ENCODE measurements around the gene SEZ6L2. TPM values are rescaled to one million over a fixed set of nuclear protein-coding genes. Genes with fewer than 3 reads are reported as not detected.
"Not testable (repeated sequence)": the region's sequence is repeated elsewhere in the genome, so short reads cannot be mapped to it uniquely, and the experiment has no call there.

Gene SEZ6L2
- total RNA-seq, 1 experiment from 2014 or later = 50.4 TPM

DNA sequence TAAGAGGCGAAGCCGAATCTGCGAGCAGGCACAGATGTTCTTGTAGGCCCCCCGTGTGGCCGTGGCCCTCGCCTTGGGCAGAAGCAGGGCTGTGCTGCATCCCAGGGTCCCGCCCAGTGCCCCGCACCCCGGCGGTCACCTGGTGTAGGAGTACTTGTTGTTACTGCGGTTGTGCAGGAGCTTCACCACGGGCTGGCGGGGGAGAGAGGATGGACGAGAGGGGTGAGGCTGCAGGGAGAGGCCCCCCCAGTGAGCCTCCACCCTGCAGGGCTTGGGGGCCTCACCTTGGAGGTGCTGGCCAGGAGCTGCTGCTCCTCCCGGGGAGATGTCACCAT is 12.3 kb upstream of the SEZ6L2 start:
- no peak for DNase-seq (ENCODE audit: low spot score)
- in situ Hi-C loops (cut with HindIII; ENCODE audit: low sequenced_read_pairs) = no loop called here

DNA sequence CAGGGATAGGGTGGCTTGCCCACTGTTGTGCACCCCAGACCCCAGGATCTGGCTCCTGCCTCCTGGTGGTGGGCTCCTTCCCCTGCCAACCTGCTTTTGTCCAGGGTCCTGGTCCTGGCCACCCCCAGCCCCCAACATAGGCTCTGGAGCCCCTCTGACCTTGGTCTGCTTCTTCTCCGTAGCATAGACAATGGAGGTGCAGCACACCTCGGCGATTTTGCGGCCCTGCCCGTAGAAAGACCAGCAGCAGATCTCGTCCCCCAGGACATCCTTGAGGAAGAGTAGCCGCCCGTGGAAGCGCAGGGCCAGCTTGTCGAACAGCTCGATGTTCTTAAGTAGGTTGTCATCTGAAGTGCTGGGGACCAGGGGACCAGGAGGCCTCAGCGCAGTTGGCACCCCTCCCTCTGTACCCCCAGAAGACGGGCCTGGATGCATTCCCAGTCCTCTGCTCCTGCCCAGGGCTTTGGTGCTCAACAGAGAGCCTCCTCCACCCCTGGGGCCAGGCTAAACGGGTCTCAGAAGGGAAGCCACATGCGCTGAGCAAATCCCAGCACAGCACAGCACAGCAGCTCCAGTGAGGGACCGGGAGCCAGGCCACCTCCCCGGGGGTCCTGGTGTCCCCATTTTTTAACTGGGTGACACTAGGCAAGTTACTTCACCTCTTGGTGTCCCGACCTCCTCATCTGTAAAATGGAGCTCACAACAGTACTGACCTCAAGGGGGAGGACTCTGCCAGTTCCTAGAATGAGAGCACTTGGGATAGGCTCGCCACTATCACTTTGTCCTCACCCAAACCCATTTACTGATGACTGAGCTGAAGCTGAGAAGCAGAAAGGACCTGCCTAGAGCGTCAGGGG is 11.7 kb upstream of the SEZ6L2 start:
- in situ Hi-C loops (cut with HindIII; ENCODE audit: low sequenced_read_pairs) = no loop called here
- no peak for DNase-seq (ENCODE audit: low spot score)

DNA sequence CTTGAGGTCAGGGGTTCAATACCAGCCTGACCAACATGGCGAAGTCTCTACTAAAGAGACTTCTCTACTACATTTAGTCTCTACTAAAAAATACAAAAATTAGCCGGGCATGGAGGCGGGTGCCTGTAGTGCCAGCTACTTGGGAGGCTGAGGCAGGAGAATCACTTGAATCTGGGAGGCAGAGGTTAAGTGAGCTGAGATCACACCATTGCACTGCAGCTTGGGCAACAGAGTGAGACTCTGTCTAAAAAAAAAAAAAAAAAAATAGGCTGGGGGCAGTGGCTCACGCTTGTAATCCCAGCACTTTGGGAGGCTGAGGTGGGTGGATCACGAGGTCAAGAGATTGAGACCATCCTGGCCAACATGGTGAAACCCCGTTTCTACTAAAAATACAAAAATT is 10.5 kb upstream of the SEZ6L2 start:
- in situ Hi-C loops (cut with HindIII; ENCODE audit: low sequenced_read_pairs); DNase-seq (ENCODE audit: low spot score): not testable (repeated sequence)

DNA sequence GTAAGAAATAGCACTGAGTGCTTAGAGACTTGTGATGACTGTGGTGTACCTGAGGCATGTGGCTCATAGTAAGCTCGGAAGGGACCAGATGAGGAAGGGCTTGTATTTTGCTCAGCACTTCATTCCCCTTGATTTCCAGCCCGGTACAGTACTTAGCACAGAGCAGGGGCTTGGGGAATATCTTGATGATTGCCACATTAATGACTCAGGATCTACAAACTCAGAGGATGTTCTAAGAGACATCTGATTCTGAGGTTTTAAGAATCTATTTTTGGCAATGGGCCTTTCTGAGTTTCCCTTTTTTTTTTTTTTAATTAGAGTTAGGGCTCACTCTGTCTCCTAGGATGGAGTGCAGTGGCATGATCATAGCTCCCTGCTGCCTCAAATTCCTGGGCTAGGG is 10.0 kb upstream of the SEZ6L2 start:
- in situ Hi-C loops (cut with HindIII; ENCODE audit: low sequenced_read_pairs) = no loop called here
- DNase-seq (ENCODE audit: low spot score) = no peak

DNA sequence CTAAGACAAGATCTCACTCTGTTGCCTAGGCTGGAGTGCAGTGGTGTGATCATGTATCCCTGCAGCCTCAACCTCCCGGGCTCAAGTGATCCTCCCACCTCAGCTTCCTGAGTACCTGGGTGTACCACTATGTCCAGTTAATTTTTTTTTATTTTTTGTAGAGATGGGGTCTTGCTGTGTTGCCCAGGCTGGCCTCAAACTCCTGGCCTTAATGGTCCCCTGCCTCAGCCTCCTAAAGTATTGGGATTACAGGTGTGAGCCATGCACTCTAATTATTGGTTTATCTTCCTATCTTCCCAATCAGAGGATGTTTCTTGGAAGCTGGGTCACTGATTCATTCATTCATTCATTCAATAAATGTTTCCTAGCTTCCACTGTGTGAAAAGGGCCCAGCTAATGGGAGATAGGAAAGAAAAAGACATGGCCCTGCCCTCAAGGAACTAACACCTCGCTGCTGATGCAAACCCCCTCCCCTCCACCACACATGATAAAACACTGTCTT is 9.4 kb upstream of the SEZ6L2 start:
- no peak for DNase-seq (ENCODE audit: low spot score)
- in situ Hi-C loops (cut with HindIII; ENCODE audit: low sequenced_read_pairs) = no loop called here

DNA sequence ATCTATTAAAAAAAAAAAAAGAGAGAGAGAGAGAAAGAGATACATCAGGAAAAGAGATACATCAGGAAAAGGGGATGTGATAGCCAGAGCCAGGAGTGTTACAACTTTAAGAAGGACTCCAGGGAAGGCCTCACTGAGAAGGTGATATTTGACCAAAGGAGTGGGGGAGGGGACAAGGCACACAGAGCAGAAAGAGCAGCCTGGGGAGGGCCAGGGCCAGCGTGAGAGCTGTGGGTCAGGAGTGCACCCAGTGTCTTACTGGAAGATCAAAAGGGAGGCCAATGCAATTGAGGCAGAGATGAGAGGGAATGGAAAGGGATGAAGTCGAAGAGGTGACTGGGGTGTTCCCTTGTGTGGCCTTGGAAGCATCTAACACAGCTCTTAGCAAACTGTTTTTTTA is 8.6 kb upstream of the SEZ6L2 start:
- in situ Hi-C loops (cut with HindIII; ENCODE audit: low sequenced_read_pairs) = no loop called here
- DNase-seq (ENCODE audit: low spot score) = no peak

DNA sequence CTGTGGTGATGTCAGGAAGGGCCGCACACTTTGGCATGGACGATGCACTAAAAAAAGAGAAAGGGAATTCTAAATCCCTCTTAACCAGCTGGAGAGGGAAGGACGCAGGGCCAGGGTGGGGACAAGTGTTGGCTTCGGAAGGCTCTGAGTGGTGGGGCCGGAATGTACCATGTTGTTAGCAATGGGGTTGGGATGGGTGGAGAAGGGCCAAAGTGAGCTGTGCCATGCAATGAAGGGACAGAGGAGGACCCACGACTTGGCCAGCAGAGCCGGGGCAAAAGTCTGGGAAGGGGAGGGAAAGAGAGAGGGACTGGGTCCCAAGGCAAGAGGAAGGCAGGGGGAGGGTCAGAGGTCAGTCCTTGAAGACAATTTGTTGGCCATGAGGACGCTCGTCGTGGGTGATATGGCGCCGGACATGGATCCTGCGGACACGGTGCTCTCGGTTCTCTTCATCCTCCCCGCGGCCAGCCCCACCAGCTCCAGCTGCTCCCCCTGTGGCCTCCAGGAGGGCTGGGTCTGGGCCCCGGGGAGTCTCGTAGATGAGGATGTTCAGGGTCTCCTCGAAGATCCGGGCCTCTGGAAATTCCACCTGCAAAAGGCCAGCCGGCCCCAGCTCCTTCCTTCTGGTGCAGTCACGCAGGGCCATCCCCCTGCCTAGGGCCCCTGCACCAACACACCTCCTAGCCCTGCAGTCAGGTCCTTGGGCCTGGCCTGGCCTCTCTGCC is 7.3 kb upstream of the SEZ6L2 start:
- DNase-seq (ENCODE audit: low spot score) = no peak
- in situ Hi-C loops (cut with HindIII; ENCODE audit: low sequenced_read_pairs) = no loop called here

DNA sequence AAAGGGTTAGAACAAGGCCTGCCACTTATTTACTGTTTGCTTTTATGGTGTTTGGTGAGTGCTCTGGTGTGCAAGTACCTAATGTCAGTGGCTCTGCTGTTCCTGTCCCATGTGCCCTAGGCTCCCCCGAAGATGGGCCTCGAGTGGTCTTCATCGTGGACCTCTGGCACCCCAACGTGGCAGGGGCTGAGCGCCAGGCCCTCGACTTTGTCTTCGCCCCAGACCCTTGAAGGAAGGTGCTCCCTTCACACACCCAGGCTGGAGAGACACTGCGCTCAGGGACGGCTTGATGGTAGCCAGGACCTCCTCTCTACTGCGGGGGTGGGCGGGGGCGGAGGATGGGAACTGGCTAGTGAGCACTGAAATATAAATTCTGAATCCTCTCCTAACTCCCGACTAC is 6.3 kb upstream of the SEZ6L2 start:
- DNase-seq (ENCODE audit: low spot score) = no peak
- in situ Hi-C loops (cut with HindIII; ENCODE audit: low sequenced_read_pairs) = no loop called here

DNA sequence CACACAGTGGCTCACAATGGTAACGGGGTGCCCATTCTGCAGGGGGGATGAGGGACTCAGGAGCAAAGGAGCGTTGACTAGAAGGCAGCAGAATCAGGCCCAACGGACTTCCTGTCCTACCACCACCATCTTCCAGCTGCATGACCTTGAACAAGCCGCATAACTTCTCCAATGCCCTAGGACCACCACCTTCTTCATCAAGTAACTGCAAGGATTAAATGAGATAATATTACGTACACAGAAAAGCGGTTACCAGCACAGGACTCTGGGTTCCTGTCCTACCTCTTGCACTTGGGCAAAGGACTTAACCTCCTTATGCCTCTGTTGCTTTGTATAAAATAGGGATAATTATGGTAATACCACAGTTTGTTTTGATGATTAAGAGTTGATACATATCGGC is 5.6 kb upstream of the SEZ6L2 start:
- in situ Hi-C loops (cut with HindIII; ENCODE audit: low sequenced_read_pairs) = no loop called here
- no peak for DNase-seq (ENCODE audit: low spot score)

DNA sequence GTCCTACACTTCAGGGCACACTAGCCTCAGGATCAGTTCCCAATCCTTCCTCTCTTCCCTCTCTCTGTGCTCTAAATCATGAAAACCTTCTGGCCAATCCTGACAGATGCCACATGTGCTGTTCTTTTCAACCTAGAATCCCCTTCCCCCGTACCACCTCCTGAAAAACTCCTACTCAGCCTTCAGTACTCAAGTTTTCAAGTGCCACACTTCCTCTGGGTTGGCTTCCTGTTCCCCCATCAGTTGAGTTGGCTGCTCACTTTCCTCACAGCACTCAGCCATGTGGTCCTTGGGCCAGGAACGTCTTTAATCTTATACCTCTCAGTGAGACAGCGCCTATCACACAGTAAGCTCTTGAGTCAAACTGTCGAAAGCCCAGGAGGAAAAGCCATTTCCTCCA is 4.2 kb upstream of the SEZ6L2 start:
- in situ Hi-C loops (cut with HindIII; ENCODE audit: low sequenced_read_pairs) = no loop called here
- no peak for DNase-seq (ENCODE audit: low spot score)

DNA sequence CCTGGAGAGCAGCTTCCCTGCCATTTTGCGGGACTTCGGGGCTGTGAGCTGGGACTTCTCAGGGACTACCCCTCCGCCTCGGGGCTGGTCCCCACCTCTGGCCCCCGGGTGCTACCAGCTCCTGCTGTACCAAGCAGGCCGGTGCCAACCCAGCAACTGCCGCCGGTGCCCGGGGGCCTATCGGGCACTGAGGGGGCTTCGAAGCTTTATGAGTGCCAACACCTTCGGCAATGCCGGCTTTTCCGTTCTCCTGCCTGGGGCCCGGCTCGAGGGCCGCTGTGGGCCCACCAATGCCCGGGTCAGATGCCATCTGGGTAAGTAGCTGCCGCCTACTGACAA is 2.2 kb upstream of the SEZ6L2 start:
- in situ Hi-C loops (cut with HindIII; ENCODE audit: low sequenced_read_pairs) = no loop called here
- DNase-seq (ENCODE audit: low spot score) = no peak

DNA sequence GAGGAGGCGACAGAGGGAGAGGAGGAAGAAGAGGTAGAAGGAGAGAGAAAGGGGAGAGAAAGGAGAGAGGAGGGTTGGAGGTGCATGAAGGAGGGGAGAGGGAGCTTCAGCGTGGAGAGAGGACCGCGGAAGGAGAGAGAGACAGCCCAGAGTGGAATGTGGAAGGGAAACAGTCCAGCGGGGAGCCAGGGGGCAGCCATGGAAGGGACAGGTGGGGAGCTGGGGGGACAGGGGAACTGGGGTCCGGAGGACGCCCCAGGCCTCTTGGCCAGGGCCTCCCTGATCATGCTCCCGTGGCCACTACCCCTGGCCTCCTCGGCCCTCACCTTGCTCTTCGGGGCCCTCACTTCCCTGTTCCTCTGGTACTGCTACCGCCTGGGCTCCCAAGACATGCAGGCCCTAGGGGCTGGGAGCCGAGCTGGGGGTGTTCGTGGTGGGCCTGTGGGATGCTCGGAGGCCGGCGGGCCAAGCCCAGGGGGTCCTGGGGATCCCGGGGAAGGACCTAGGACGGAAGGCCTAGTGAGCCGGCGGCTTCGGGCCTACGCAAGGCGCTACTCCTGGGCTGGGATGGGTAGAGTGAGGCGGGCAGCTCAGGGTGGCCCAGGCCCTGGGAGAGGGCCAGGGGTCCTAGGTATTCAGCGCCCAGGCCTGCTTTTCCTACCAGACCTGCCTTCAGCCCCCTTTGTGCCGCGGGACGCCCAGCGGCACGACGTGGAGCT is 1.7 kb upstream of the SEZ6L2 start:
- no peak for DNase-seq (ENCODE audit: low spot score)
- in situ Hi-C loops (cut with HindIII; ENCODE audit: low sequenced_read_pairs) = no loop called here

DNA sequence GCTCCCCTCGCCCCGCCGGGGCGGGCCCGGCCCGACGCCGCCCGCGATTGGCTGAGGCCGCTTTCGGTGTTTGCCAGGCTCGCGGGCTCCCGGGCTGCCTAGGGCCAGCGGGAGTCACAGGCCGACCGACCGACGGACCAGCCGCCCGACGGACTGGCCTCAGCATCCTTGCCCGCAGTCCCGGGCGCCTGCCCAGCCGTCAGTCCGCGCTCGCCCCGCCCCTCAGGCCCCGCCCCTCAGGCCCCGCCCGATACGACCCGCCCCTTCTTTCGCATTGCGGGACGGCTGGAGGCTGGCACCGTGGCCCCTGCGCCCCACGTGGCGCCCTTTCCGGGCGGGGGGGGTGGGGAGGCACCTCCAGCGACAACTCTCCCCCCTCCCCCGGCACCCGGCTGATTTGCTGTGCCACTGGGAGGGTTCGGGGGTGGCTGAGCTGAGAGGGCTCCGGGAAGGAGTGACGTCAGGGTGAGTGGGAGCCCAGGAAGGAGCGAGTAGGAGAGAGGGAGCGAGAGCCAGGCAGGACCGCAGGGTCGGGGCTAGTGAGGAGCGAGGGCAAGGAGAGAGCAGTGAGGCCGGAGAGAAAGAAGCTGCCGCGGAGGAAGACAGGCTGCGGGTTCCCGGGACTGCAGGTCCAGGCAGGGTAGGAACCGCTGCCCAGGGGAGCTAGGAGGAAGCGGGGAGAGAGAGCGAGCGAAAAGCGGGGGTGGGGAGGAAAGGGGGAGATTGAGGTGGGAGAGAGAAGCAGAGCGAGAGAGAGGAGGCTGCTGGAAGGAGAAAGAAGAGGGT is 945 bp upstream of the SEZ6L2 start, which contains the start of gene ASPHD1:
TSS of gene ASPHD1 (plus strand) at position 387 of the 786 bp plus-strand sequence. CDS start 484 bp downstream, outside the sequence.
- in situ Hi-C loops (cut with HindIII; ENCODE audit: low sequenced_read_pairs) = no loop called here
- DNase-seq (ENCODE audit: low spot score) = peak; percentile 94

DNA sequence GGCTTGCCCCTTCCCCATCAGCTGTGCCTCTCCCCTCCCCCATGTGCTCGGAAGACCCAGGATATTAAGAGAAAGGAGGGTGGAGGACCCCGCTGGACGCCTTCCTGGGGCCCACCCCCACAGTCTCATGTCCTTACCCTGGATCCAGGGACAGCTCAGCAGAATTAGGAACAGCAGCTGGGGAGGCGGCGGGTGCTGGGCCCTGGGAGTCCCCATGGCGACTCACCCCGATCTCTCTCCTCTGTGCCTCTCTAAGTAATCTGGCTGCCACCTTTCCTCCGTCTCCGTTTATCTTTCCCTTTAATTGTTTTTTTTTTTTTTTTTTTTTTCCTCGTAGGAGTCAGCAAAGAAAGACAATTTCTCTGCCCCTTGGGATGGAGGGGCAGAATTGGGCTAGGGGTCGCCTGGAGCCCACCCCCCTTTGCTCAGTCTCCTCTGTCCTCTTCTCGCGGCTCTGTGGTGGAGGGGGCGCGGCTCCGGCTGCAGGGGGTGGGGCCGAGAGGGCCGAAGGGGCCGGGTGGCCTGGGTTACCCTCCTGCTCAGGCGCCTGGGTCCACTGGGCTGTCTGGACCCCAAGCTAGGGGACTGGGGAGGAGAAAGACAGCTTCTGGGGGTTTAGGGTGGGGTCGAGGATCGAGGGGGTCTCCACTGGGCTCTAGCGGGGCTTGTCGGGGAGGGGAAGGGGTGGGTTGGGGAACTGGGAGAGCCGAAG is 390 bp downstream of the SEZ6L2 start:
- in situ Hi-C loops (cut with HindIII; ENCODE audit: low sequenced_read_pairs) = no loop called here
- no peak for DNase-seq (ENCODE audit: low spot score)

DNA sequence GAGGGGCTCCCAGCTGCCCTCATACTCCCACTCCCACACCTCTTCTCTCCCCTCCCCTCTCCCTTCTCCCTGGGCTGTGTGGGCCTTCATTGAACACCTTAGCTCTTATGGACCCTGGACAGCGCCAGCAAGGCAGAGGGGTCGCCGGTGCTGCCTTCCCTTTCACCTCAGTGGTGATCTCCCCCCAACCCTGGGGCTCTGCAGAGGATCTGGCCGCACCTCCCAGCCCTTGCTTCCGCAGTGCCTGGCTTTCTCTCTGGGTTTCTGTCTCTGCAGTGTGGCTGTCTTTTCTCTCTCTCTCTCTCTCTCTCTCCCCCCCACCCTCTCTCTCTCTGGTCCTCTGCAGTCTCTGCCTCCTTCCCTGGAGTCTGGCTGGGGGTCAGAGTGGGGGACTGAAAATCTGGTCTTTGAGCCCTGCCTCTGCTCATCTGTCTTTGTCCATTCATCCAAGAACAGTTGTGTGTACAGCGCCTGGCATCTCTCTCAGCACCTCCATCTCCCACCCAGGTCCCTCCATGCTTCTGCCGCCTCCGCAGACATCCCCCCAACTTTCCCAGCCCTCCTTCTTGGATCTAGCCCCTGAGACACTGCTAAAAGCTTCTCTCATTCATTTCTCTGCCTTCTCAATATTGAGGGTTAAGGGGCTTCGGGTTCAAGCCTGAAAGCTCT is 1.1 kb downstream of the SEZ6L2 start:
- in situ Hi-C loops (cut with HindIII; ENCODE audit: low sequenced_read_pairs) = no loop called here
- DNase-seq (ENCODE audit: low spot score) = no peak

DNA sequence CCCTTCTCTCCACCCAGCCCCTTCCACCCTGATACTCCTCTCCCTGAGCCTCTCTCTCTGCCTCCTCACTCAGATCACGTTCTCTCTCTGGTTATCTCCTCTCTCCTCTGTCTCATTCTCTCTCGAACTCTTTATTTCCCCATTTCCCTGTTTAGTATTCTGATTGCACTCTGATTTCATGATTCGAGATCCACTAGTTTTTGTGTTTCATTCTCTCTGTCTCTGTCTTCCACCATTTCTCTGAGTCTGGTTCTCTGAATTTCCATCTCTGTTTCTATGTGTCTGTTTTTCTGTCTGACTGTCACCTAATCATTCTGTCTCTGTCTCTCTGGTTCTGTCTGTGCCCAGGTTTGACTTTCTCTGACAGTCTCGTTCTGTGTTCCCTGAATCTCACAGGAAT is 2.0 kb downstream of the SEZ6L2 start:
- DNase-seq (ENCODE audit: low spot score) = no peak
- in situ Hi-C loops (cut with HindIII; ENCODE audit: low sequenced_read_pairs) = no loop called here

DNA sequence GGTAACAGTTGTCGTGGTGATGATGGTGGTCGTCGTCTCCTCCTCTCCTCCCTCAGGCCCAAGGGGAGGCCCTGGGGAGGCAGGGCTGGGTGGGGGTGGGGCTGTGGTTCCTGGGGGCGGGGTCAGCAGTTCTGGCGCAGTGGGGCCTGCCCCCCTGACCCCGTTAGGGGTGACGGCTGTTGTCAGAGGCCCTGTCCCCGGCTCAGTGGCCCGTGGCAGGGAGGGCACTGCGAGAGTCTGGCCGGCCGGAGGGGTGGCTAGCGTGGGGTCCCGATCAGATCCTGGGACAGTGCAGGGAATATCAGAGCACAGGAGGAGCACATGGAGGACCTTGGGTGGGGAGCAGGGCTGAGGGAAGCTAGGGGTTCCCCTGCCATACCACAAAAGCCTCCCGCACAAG is 2.5 kb downstream of the SEZ6L2 start:
- no peak for DNase-seq (ENCODE audit: low spot score)
- in situ Hi-C loops (cut with HindIII; ENCODE audit: low sequenced_read_pairs) = no loop called here

DNA sequence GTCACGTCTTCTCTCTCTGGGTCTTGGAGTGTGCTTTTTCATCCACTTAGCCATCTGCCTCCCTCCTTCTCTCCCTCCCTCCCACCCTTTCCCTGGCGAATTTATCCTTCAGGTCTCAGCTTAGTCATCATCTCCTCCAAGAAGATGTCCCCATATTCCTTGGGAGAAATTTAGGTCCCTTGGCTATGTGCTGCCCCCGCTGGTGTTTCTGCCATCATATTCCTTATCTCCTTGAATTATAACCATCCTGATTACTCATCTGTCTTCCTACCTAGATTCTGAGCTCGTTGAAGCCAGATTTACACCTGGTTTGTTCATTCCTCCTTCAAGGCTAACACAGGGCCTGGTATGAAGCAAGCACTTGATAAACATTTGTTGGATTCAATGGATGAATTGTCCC is 5.0 kb downstream of the SEZ6L2 start:
- in situ Hi-C loops (cut with HindIII; ENCODE audit: low sequenced_read_pairs) = no loop called here
- DNase-seq (ENCODE audit: low spot score) = no peak
